Stimulated activated CD4-positive, alpha-beta T cell treated with anti-CD3 and anti-CD28 coated beads, Interleukin-12 subunit alpha, Interleukin-12 subunit beta, amount 100 ng/mL, for 48 hours (primary cell): ENCODE results near the gene PLEKHH1.

Experiments
- DNase-seq, 3 donors: peaks; one replicate each; pipeline ENCODE4 v3.0.0-alpha.2; 2020; ENCODE audit warnings: low read depth in 2 of 3, low spot score in 1 of 3

Gene PLEKHH1

DNA sequence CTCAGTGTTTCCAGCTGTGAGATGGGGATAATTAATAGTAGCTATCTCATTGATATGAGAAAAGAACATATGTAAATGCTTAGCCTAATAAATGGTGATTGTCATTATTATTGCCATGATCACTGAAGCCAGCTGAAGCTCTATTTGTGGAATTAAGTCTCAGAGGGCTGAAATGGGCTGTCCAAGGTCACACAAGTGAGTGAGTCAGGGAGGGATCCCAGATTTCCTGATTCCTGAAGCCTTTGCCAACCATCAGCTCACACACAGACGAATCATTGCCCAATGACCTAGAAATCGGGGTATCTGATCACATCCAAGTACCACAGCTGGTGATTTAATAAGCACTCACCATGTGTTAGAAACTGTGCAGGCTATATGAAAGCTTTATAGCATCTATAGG, 23.0 kb upstream of the PLEKHH1 start:
- no peak for DNase-seq

GRCh38 chr14:67510836-67511235, 22.3 kb upstream of the PLEKHH1 start:
- DNase-seq = no peak

GRCh38 chr14:67512463-67513310, 20.4 kb upstream of the PLEKHH1 start:
- no peak for DNase-seq

- DNase-seq = no peak
Measured at GRCh38 chr14:67513631-67514108, 19.4 kb upstream of the PLEKHH1 start.

- no peak for DNase-seq
Measured at GRCh38 chr14:67514203-67514607, 18.9 kb upstream of the PLEKHH1 start.

GRCh38 chr14:67514650-67515385, 18.3 kb upstream of the PLEKHH1 start:
- DNase-seq = peak in 1 of 3 donors; percentile 17

DNA sequence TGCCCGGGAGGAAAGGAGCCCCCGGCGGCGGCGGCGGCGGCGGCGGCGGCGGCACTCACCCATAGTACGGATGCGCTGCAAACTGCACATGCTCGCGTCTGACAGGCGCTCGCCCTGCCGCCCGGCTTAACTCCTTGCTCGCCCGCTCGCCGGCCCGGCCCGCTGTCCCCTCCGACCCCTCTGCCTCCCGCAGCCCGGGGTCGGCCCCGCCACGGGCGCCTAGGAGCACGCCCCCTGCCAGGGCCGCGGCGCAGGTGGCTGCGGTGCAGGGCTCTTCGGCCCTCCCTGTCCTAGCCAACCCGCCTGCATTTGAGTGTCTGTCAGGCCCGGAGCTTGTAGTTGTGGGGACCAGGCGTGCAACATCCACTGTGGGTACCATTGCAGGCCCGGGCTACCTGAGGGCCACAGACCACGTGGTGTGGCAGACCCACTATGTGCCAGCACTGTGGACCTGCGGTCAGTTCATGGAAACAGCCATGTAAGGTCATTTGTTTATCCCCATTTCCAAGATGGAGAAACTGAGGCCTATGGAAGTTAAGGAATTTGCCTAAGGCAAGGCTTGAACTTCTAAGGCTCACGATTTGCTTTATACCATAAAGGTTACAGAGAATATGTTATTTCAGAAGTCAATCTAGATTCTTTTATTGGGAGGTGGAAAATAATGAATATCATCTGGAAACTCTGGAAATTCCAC, 17.6 kb upstream of the PLEKHH1 start:
- DNase-seq = peak in 1 of 3 donors; percentile 28

DNA sequence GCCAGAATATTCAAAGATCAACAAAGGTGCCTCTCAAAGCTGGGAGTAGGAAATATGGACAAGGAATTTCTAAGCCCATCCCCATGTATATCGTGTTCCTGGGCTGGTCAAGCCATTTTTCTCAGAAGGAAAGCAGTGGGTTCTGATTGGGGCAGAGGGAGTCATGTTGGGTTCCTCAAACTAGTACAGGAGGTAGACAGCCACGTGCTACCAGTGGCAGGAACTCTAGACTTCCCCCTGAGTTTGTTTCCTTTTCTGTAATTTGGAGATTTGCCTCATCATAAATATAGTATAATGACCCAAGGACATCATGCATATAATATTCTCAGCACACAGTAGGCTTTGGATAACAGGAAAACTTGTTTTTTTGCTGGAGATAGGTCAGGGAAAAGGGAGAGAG, 16.4 kb upstream of the PLEKHH1 start:
- no peak for DNase-seq

GRCh38 chr14:67517083-67517482, 16.0 kb upstream of the PLEKHH1 start:
- DNase-seq = no peak

DNA sequence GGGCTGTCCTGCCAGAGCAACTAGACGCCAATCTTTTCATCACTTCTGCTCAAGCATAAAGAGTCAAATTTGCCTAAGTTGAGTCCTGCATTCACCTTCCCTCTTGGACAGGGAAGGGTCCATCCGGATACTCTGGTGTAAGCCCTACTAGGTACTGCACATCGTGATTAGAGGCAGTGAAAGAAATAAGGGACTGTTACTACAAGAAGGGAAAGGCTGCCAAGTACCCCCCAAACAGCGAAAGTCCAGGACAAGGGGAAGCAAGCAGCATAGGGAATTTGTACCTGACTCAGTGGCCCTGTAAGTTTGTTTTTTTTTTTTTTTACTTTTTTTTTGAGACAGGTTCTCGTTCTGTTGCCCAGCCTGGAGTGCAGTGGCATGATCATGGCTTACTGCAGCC, 13.7 kb upstream of the PLEKHH1 start:
- no peak for DNase-seq

DNA sequence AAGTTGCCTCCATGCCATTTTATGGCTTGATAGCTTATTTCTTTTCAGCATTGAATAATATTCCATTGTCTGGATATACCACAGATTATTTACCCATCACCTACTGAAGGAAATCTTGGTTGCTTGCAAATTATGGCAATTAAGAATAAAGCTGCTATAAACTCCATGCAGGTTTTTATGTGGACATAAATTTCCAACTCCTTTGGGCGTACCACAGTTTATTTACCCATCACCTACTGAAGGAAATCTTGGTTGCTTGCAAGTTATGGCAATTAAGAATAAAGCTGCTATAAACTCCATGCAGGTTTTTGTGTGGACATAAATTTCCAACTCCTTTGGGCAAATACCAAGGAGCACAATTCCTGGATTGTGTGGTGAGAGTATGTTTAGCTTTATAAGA, 12.6 kb upstream of the PLEKHH1 start:
- DNase-seq = no peak

DNA sequence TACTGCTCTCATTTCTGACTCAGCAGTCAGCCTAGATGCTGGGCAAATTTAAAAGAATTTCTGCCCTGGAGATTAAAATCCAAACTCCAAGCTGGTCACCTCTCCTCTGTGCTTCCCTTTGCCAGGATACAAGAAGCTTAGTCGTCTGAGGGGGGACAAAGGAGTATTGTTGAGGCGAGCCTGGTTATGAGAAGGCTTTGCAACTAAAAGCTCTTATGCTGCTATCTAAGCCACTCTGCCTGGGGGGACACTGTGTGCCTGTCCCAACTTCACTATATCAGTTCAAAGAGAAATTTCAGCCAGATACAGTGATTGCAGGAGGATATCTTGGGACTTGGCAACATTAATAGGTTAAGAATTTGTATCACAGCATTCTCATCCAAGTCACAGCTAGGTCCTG, 10.8 kb upstream of the PLEKHH1 start:
- DNase-seq = no peak

- no peak for DNase-seq
Measured at GRCh38 chr14:67523764-67524633, 9.1 kb upstream of the PLEKHH1 start.

GRCh38 chr14:67524634-67524963, 8.5 kb upstream of the PLEKHH1 start:
- DNase-seq = no peak

- no peak for DNase-seq
Measured at GRCh38 chr14:67525389-67525788, 7.7 kb upstream of the PLEKHH1 start.

- DNase-seq = no peak
Measured at GRCh38 chr14:67526181-67526580, 6.9 kb upstream of the PLEKHH1 start.

DNA sequence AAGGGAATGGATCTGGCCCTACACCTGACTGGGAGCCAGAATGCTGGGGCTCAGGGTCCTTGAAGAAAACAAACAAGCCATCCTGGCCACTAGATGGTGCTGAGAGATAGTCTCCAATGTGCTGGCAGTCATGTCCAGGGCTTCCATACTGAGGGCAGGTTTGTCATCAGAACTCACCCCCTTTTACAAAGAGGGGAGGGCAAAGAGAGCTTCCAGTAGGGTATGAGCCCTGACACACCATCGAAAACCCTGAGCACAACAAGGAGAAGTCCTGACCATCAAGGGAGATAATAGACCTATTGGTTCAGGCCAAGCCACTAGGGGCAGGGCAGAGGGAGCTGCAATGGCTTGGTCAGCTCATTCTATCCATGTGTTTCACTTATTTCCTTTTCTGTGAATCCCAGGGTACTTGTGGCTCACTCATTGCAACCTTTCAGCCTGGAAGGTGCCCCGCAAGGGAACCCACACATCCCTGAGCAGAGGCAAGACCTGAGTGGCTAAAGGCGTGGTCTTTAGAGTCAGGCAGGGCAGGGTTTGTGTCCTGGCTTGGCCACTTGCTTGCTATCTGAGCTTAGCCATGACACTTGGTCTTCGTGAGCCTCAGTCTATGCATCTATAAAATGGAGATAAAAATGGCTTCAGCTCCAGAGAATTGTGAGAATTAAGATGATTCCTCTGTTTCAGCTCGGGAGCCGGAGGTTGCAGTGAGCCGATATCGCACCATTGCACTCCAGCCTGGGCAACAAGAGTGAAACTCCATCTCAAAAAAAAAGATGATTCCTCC, 6.2 kb upstream of the PLEKHH1 start:
- peak in 1 of 3 donors; percentile 23 for DNase-seq

DNA sequence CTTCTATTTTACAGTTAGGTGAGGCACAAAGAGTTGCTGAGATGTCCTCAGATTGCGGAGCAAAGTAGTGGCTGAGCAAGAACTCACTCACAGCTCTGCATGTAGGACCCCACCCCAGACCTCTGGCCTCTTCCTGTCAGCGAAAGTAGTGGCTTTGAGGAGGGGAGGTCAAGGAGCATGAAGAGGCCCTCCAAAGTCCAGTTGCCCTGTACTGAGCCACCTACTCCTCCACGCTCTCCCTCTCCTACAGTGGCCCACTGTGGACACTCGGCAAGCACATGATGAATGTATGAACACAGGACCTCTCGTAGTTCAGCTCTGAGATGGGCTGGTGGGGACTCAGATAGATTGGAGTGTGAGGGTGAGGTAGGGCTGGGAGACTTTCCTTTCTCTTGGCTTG, 5.3 kb upstream of the PLEKHH1 start:
- no peak for DNase-seq

- DNase-seq = no peak
Measured at GRCh38 chr14:67528276-67528675, 4.8 kb upstream of the PLEKHH1 start.
